ENCODE data around the gene SGO2.

Gene SGO2

GRCh38 chr2:200631287-200631686 lies 105.3 kb downstream of the SGO2 start:
- Histone ChIP-seq H3K27ac (no peak overlapping the region), H3K4me3 (ENCODE audit: low read depth, low read length) (no peak overlapping the region), H3K36me3 (replicated peaks) (no peaks in the 10 kb centered on the region), H3K27me3 (replicated peaks) (no peaks in the 10 kb centered on the region)
- DNase-seq, result no peak
- in situ Hi-C loops (cut with HindIII; ENCODE audit: low pct_ligation_motif_present, low sequenced_read_pairs), result no loop called here
- TF ChIP-seq CTCF (IDR thresholded peaks at IDR 0.05; ENCODE audit: low read depth, low read length, missing control alignments), result no peak
